Measurements from ENCODE around the gene NOTCH3.
A peak's percentile ranks its signal among the peaks of the same experiment; 100 is the strongest.

NOTCH3 gene

GRCh38 chr19:15159251-15159650 lies 41.5 kb downstream of the NOTCH3 start:
- no peak for DNase-seq

- no peak for DNase-seq
These were observed 44.4 kb downstream of the NOTCH3 start for GRCh38 chr19:15156391-15156790.

- no peak for DNase-seq
These were observed 45.5 kb downstream of the NOTCH3 start for GRCh38 chr19:15155296-15155695.

DNA sequence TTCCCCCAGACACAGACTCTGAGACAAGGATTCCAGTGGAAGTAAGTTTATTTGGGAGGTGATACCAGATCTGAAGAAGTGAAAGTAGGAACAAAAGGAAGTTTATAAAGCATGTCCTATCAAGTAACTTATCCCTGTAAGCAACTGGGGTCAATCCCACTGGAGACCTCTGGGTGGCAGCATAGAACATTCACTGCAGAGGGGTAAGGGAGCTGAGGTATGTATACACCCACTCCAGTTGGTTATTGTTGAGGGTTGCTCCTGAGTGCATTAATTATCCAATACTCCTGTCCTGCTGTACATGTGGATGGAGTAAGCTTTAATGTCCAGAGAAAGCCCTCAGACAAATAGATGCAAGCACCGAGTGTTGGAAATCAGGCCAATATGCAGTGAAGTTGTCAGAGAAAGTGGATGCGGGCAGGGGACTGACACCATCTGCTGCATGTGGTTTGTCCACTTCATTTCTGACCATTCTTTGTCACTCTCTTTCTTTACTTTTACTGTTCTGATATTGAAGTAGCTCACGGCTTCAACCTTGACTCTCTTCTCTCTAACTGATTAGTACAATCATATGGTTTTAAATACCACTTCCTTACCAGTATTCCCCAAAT lies 46.7 kb downstream of the NOTCH3 start:
- no peak for DNase-seq

DNA sequence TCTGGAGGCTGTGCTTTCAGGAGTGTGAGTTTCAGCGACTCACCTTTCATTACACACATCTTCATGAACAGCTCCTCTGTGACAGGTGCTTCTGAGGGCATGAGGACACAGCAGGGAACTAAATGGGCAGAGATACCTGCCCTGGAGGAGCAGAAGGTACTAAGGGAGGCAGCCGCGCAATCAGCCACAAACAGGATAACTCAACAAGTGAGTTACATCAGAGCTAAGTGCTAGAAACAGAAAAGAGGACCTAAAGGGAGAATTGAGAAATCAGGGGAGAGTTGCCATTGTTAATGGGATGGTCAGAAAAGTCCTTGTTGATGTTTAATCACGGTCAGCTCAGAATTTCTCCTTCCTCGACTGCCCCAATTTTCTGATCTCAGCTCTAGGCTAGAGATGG lies 51.1 kb downstream of the NOTCH3 start:
- DNase-seq = no peak

DNA sequence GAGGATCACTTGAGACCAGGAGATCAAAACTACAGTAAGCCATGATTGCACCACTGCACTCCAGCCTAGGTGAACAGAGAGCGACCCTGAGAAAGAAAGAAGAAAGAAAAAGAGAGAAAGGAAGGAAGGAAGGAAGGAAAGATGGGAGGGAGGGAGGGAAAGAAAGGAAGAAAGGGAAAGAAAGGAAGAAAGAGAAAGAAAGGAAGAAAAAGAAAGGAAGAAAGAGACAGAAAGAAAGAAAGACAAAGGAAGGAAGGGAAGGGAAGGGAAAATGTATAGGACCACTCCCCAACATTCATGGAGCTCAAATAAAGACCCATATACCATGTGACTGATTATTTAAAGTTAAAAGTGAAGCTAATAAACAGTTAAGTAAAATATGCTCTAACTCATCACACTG lies 53.7 kb downstream of the NOTCH3 start:
- DNase-seq = no peak

GRCh38 chr19:15144046-15144646 lies 56.6 kb downstream of the NOTCH3 start:
- DNase-seq = no peak

- DNase-seq = no peak
These were observed 58.5 kb downstream of the NOTCH3 start for GRCh38 chr19:15142313-15142712.

GRCh38 chr19:15141143-15141542 lies 59.7 kb downstream of the NOTCH3 start:
- no peak for DNase-seq

GRCh38 chr19:15138427-15138826 lies 62.4 kb downstream of the NOTCH3 start:
- no peak for DNase-seq

- DNase-seq = no peak
These were observed 63.0 kb downstream of the NOTCH3 start for GRCh38 chr19:15137777-15138176.

- DNase-seq = no peak
These were observed 64.4 kb downstream of the NOTCH3 start for GRCh38 chr19:15136234-15136954.

DNA sequence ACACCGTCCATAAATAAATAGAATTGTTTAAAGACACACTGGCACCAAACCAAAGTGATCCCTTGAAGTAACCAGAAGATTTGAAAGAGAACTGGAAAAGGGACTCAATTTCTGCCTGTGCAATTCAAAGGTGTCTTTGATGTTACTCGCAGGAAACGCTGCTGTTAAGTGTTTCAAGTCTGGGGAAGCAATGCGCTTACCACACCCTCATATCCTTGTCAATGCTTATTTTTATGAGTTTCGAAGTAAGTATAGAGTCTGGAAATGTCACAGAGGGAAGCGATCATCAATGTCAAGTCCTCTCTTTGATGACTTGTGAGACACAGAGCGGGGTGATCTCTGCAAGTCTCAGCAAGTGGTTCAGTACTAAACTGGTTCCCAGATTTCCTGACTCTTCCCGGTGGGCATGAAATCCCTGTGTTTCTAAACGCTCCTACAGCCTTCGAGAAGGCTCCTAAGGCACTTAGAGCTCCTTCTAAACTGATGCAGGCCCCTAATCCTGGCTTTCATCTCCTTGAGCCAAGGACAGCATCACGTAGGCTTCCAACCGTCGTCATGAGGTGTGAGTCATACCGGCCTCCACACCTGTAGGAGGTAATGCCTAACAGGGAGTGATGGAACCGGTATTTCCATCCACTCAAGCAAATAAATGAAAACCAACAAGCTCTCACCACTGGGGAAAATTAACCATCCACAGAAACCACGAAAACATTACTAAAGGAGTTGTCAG lies 70.8 kb downstream of the NOTCH3 start:
- no peak for DNase-seq

GRCh38 chr19:15128162-15128770 lies 72.5 kb downstream of the NOTCH3 start:
- DNase-seq = no peak

- DNase-seq = no peak
These were observed 74.5 kb downstream of the NOTCH3 start for GRCh38 chr19:15126131-15126910.

DNA sequence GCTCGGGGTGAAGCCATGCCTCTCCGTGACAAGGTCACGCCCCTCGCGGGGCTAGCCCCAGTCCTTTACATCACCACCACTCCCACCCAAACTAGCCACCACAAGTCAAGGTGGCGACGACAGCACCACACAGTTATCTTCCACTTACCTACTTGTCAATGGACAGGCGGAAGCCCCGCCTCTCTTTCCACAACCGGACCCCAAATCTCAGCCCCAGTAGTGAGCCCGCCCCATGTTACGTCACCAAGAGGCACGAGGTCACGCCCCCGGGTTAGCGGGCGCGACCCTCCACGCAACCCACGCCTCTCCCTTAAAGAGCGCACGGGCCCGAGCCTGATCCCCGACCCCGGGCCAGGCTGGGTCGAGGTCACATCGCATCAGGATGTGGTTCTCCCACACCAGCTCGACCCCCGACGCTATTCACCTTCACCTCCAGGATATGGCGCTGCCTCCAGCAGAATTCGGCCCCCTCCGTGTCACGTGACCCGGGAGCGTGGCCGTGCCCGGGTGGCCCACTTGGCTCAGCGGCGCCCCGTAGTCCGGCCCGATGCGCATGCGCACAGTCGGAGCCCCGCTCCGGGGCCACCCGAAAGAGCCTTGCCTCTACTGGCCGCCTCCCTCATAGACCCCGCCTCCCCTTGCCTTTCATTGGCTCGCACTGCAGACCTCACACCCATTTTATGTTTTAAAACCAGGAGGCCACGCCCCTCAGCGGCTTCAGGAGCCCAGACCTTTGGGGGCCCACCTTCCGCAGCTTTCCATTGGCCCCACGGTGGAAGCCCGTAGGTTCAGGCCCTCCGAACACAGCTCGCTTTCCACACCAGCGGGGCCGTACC lies 75.3 kb downstream of the NOTCH3 start:
- DNase-seq = peak; percentile 96

DNA sequence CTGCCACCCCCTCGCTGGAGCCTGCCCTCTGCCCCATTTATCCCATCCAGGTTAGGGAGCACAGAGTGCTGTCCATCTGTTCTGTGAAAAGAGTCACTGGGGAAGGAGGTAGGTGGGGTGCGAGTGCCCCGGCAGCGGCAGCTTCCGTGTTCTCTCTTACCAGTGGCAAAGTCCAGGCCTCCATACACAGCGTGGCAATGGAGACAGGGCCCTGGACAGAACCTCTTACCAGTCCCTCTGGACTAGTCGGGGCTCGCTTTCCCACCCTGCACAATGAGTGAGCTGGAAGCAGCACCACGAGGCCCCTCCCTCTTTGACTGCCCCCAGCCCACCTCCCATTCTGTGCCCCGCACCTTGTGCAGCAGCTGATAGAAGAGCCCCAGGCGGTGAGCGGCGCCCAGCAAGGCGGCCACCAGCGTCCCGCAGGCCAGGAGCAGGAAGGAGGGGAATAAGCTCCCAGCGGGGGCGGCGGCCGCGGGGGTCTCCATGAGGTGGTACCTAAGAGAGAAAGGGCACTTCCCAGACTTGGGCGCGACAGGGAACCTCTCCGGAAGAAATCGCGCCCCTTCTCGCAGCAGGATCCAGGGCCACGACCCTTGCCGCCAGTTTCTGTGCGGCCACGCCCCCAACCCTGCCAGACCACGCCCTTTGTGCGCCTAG lies 76.1 kb downstream of the NOTCH3 start:
- peak; percentile 15 for DNase-seq

DNA sequence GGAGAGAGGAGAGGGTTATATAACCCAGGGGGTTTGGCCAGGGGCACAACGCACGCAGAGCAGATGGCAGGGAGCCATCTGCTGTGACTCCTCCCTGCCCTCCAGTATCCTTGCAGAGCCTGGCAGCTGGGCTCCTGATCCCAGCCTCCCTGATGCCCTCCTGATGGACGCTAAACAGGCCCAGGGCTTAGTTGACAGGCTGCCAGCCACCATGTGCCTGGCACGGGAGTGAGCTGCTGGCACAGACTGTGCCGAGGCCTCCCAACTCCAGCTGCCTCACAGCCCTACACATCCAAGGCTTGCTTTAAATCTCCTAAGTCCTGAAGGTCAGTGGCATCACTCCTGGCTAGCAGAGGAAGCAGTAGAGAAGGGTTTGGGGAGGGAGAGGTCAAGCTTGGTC lies 76.9 kb downstream of the NOTCH3 start:
- peak; percentile 24 for DNase-seq

GRCh38 chr19:15123031-15123890 lies 77.5 kb downstream of the NOTCH3 start:
- DNase-seq = no peak
